GM18517 (cell line): Measurements from ENCODE around the gene ZSCAN5B.

Experiments used
- ATAC-seq: cut with Tn5 transposase; IDR thresholded peaks from one replicate; pipeline ENCODE4 v1.9.1; 2021; ENCODE audit warnings: mild to moderate bottlenecking, moderate library complexity; ENCODE audit not compliant: unreplicated experiment

The ZSCAN5B gene

GRCh38 chr19:56147307-56147706 lies 50.3 kb downstream of the ZSCAN5B start:
- ATAC-seq, result no peak

GRCh38 chr19:56146904-56147303 lies 50.7 kb downstream of the ZSCAN5B start:
- no peak for ATAC-seq

- no peak for ATAC-seq
Observed at GRCh38 chr19:56145698-56146097, 51.9 kb downstream of the ZSCAN5B start.

GRCh38 chr19:56144831-56145230 lies 52.8 kb downstream of the ZSCAN5B start:
- ATAC-seq, result no peak

GRCh38 chr19:56144376-56144775 lies 53.2 kb downstream of the ZSCAN5B start:
- no peak for ATAC-seq

GRCh38 chr19:56142897-56143434 lies 54.6 kb downstream of the ZSCAN5B start:
- ATAC-seq, result no peak

- no peak for ATAC-seq
Observed at GRCh38 chr19:56142087-56142787, 55.3 kb downstream of the ZSCAN5B start.

- no peak for ATAC-seq
Observed at GRCh38 chr19:56141417-56141993, 56.1 kb downstream of the ZSCAN5B start.

- ATAC-seq, result peak; percentile 91
Observed at GRCh38 chr19:56140583-56141416, 56.8 kb downstream of the ZSCAN5B start, which contains the start of gene ZNF444. ZNF444 (plus strand) TSS chr19:56141287; CDS start chr19:56146912, 5,625 bp downstream.

GRCh38 chr19:56139847-56140582 lies 57.6 kb downstream of the ZSCAN5B start:
- no peak for ATAC-seq
